ENCODE data around the gene TXNRD2.

The TXNRD2 gene

DNA sequence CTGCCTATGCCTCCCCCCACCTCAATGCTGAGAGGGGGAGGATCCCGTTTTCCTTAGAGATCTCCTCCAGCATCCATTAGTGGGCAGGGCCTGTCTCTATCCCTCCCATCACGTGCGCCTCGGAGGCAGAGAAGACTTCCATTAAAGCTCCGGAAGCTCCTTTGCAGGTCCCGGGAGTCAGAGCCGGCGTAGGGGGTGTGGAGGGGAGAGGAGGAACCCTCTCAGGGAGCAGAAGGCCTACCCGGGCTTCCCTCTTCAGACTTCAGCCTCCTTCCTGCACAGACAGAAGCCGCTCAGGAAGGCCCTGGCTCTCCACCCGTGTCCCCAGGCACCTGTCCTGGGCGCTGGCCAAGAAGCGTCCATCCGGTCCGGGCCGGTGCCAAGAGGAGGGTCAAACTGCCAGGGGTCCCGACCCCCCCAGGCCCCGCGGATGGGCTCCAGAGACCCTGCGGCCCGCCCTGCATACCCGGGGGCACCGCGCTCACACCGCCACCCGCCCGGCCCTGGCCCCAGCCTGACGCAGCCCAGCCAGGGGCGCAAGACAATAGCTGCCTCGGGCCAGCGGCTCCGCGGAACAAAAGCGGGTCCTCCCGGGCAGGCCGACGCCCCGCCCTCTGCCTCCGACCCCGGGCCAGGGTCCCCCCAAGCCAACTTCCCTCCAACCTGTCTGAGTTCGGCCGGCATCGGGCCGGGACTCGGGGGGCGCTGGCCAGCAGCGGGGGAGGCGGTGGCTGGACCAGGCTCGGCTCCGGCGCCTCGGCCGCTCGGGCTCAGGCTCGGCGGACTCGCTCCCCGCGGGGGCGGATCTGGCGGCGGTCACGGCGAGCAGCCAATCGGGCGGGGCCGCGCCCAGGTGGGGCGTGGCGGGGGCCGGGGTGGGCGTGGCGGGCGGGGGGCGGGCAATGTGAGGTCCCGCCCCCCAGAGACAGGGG, 45.1 kb upstream of the TXNRD2 start:
- peak; percentile 100 for DNase-seq (ENCODE audit: insufficient read length, low spot score)
- TF ChIP-seq PAX5 (IDR thresholded peaks at IDR 0.05; ENCODE audit: insufficient read depth, low read length, severe bottlenecking) (no peak), SPI1 (IDR thresholded peaks at IDR 0.05; ENCODE audit: low read depth, low read length) (no peak)
- FAIRE-seq = peak; percentile 76

- no peak for TF ChIP-seq PAX5 (IDR thresholded peaks at IDR 0.05; ENCODE audit: insufficient read depth, low read length, severe bottlenecking)
- TF ChIP-seq POU2F2 (IDR thresholded peaks at IDR 0.05; ENCODE audit: low read depth, low read length) = no peak
- no peak for TF ChIP-seq SPI1 (IDR thresholded peaks at IDR 0.05; ENCODE audit: low read depth, low read length)
- no peak for TF ChIP-seq POLR2A (IDR thresholded peaks at IDR 0.05; ENCODE audit: low read depth, low read length)
- TF ChIP-seq POLR2AphosphoS5 (IDR thresholded peaks at IDR 0.05; ENCODE audit: low read depth, low read length) = no peak
- no peak for TF ChIP-seq TAF1 (IDR thresholded peaks at IDR 0.05; ENCODE audit: low read depth, low read length)
- DNase-seq (ENCODE audit: insufficient read length, low spot score) = no peak
- no peak for FAIRE-seq
Observed at GRCh38 chr22:19986011-19986409, 44.4 kb upstream of the TXNRD2 start.

DNA sequence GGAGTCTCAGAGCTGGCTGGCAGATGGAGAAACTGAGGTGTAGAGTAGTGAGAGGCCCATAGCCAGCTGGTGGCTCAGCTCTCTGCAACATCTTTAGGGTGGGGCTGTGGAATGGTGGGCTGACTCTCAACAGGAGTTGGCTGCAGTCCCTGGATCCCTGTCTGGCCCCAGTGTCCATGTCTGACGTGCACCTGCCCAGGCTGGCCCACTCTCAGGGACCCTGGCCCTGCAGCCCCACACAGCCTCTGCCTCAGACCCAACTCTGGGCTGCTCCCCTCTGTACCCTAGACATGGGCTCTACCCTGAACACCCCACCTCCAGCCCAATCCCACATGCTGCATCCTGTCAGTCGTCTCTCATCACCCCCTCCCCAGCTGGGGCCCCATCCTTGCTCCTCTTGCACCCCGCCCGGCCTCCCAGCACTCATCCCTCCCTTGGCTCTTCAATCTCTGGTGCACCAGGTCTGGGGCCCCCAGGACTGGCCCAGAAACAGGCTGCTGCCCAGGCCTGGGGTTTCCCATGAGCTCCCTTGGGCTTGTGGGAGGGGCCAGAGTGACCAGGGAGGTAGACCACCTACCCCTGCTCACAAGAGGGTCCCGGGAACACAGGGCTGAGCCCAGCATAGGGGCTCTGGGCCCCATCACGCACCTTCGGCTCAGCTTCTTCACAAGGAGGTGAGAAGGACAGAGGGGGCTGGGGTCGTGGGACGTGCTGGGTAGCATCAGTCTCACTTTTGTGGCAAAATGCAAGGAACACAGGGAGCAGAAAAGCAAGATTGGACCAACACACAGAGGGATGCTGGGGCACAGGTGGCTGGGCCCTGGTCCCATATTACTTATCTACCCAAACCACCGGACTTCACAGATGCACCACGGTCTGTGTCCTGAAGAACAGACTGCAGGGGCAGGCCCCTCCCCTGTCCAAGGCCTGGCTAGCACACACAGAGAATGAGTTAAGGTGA, 43.5 kb upstream of the TXNRD2 start:
- FAIRE-seq (no peak), DNase-seq (ENCODE audit: insufficient read length, low spot score) (no peak)
- TF ChIP-seq POLR2A (IDR thresholded peaks at IDR 0.05; ENCODE audit: low read depth, low read length) = no peak
- no peak for TF ChIP-seq PAX5 (IDR thresholded peaks at IDR 0.05; ENCODE audit: insufficient read depth, low read length, severe bottlenecking)
- TF ChIP-seq TAF1 (IDR thresholded peaks at IDR 0.05; ENCODE audit: low read depth, low read length) = no peak
- no peak for TF ChIP-seq SPI1 (IDR thresholded peaks at IDR 0.05; ENCODE audit: low read depth, low read length)
- no peak for TF ChIP-seq POLR2AphosphoS5 (IDR thresholded peaks at IDR 0.05; ENCODE audit: low read depth, low read length)
- no peak for TF ChIP-seq POU2F2 (IDR thresholded peaks at IDR 0.05; ENCODE audit: low read depth, low read length)

DNA sequence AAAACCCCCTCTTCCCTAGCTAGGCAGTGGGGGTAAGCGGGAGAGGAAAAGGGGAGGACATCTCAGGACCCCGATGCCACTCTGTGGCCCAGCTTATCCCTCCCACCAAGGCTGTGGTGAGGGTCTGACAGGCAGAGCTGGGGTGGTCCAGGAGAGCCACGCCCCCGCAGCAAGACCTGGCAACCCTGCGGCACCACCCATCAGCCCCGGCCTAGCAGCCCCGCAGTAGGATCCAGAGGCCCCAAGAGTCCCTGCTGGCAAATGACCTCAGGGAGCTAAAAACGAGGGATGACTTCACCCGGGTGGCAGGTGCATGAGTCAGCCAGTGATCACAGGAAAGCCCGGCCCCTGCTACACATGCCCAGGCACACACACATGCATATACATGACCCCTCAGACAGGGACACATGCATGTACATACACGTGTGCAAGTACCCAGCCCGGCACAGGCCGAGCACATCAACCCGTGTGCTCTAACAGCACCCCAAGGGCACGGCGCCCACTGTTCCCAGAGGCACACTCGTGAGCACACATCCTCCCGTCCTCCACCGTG, 42.7 kb upstream of the TXNRD2 start:
- no peak for TF ChIP-seq POLR2A (IDR thresholded peaks at IDR 0.05; ENCODE audit: low read depth, low read length)
- no peak for TF ChIP-seq POLR2AphosphoS5 (IDR thresholded peaks at IDR 0.05; ENCODE audit: low read depth, low read length)
- TF ChIP-seq SPI1 (IDR thresholded peaks at IDR 0.05; ENCODE audit: low read depth, low read length) = no peak
- no peak for TF ChIP-seq PAX5 (IDR thresholded peaks at IDR 0.05; ENCODE audit: insufficient read depth, low read length, severe bottlenecking)
- TF ChIP-seq POU2F2 (IDR thresholded peaks at IDR 0.05; ENCODE audit: low read depth, low read length) = no peak
- TF ChIP-seq TAF1 (IDR thresholded peaks at IDR 0.05; ENCODE audit: low read depth, low read length) = no peak
- FAIRE-seq (peak; percentile 45), DNase-seq (ENCODE audit: insufficient read length, low spot score) (no peak)

GRCh38 chr22:19983741-19984140, 42.1 kb upstream of the TXNRD2 start:
- no peak for DNase-seq (ENCODE audit: insufficient read length, low spot score)
- FAIRE-seq = no peak
- TF ChIP-seq POLR2AphosphoS5 (IDR thresholded peaks at IDR 0.05; ENCODE audit: low read depth, low read length) (no peak), POLR2A (IDR thresholded peaks at IDR 0.05; ENCODE audit: low read depth, low read length) (no peak), PAX5 (IDR thresholded peaks at IDR 0.05; ENCODE audit: insufficient read depth, low read length, severe bottlenecking) (no peak), SPI1 (IDR thresholded peaks at IDR 0.05; ENCODE audit: low read depth, low read length) (no peak), TAF1 (IDR thresholded peaks at IDR 0.05; ENCODE audit: low read depth, low read length) (no peak), POU2F2 (IDR thresholded peaks at IDR 0.05; ENCODE audit: low read depth, low read length) (no peak)

DNA sequence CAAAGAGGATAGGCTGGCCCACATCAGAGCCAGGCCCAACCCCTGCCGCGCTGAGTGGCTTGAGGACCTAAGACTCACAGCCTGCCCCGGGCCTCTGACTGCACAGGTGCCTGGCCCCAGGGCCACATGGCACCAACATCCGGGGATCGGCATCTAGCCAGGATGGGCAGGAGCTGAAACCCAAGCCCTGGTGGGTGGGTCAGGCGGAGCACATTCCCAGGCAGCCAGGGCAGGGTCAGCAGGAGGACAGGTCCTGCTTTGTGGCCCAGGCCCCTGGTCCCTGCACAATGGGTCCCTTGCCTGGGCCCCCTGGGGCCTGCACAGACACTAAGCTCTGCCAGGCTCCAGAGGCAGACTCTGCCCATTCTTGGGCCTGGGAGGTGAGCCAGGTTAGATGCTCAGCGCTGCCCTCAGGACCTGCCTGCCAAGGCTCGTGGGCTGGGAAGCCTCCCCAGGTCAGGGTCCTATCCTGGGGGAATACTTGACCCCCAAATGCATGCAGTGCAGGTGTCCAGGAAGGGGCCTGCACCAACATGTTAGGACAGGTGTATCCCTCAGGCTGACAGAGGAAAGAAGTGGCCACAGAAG, 41.5 kb upstream of the TXNRD2 start:
- FAIRE-seq (no peak), DNase-seq (ENCODE audit: insufficient read length, low spot score) (no peak)
- TF ChIP-seq SPI1 (IDR thresholded peaks at IDR 0.05; ENCODE audit: low read depth, low read length) = no peak
- TF ChIP-seq POU2F2 (IDR thresholded peaks at IDR 0.05; ENCODE audit: low read depth, low read length) = no peak
- TF ChIP-seq TAF1 (IDR thresholded peaks at IDR 0.05; ENCODE audit: low read depth, low read length) = no peak
- TF ChIP-seq POLR2A (IDR thresholded peaks at IDR 0.05; ENCODE audit: low read depth, low read length) = no peak
- TF ChIP-seq POLR2AphosphoS5 (IDR thresholded peaks at IDR 0.05; ENCODE audit: low read depth, low read length) = no peak
- no peak for TF ChIP-seq PAX5 (IDR thresholded peaks at IDR 0.05; ENCODE audit: insufficient read depth, low read length, severe bottlenecking)

GRCh38 chr22:19981961-19982920, 40.6 kb upstream of the TXNRD2 start:
- TF ChIP-seq PAX5 (IDR thresholded peaks at IDR 0.05; ENCODE audit: insufficient read depth, low read length, severe bottlenecking) (no peak), POU2F2 (IDR thresholded peaks at IDR 0.05; ENCODE audit: low read depth, low read length) (no peak), POLR2AphosphoS5 (IDR thresholded peaks at IDR 0.05; ENCODE audit: low read depth, low read length) (no peak), SPI1 (IDR thresholded peaks at IDR 0.05; ENCODE audit: low read depth, low read length) (no peak), TAF1 (IDR thresholded peaks at IDR 0.05; ENCODE audit: low read depth, low read length) (no peak), POLR2A (IDR thresholded peaks at IDR 0.05; ENCODE audit: low read depth, low read length) (no peak)
- FAIRE-seq = no peak
- no peak for DNase-seq (ENCODE audit: insufficient read length, low spot score)
